Endothelial cell of umbilical vein (primary cell): ENCODE measurements around the gene HES7. TPM values are rescaled to one million over a fixed set of nuclear protein-coding genes. Genes with fewer than 3 reads are reported as not detected.

ENCODE experiments used
- BruUV-seq: library from RNA; stranded (reverse); fragments of 400-500 nt; replicated peaks from 2 replicates; lab custom pipeline; 2021; lab: Mats Ljungman, UMichigan
- CTCF ChIA-PET: fragments of 300-600, 350-600 bp; sonication (Branson Sonifier 250); formaldehyde crosslinking; loops from one replicate; lab custom pipeline; 2021; ENCODE audit warnings: antibody characterized with exemption, inconsistent platforms; lab: Charles Lee
- POLR2A ChIA-PET: fragments of 300-600, 350-600 bp; sonication (Branson Sonifier 250); formaldehyde crosslinking; loops from one replicate; lab custom pipeline; 2021; ENCODE audit warnings: antibody characterized with exemption, inconsistent platforms; lab: Charles Lee
- DNase-seq: peaks from one replicate; pipeline ENCODE4 v3.0.0-alpha.2; 2011; ENCODE audit warnings: low read depth, low spot score
- FAIRE-seq: peaks from 2 replicates; lab custom pipeline; 2011; peaks lifted over from hg19 to GRCh38; lab: Jason Lieb, UNC
- H2AFZ ChIP-seq: 2 replicates; pipeline ENCODE4 v1.6.0; 2012; ENCODE audit warnings: low read depth, low read length, control low read depth, inconsistent platforms
- H3K27ac ChIP-seq: 2 replicates; pipeline ENCODE4 v1.5.1; 2011; ENCODE audit warnings: low read depth, mild to moderate bottlenecking, control low read depth, low read length, moderate library complexity; ENCODE audit not compliant: insufficient read depth
- H3K27me3 ChIP-seq, 2 experiments: 2 replicates each; pipeline versions ENCODE4 v1.6.0 to v1.6.1; 2011; ENCODE audit warnings: low read length in 2 of 2, mixed read lengths in 1 of 2; ENCODE audit not compliant: control insufficient read depth in 2 of 2, insufficient read depth in 2 of 2
- H3K36me3 ChIP-seq, 2 experiments: 2 replicates in 1 of 2; 3 replicates in 1 of 2; pipeline ENCODE4 v1.5.1; 2011; ENCODE audit warnings: low read length in 2 of 2, mild to moderate bottlenecking in 1 of 2, moderate library complexity in 1 of 2; ENCODE audit not compliant: control insufficient read depth in 2 of 2, insufficient read depth in 2 of 2; ENCODE audit errors: extremely low read depth in 1 of 2
- H3K4me1 ChIP-seq: 3 replicates; pipeline ENCODE4 v1.5.1; 2011; ENCODE audit warnings: mild to moderate bottlenecking, low read length; ENCODE audit not compliant: control insufficient read depth, insufficient read depth; ENCODE audit errors: extremely low read depth
- H3K4me2 ChIP-seq: 2 replicates; pipeline ENCODE4 v1.6.1; 2011; ENCODE audit warnings: low read length, control low read depth, mixed read lengths; ENCODE audit not compliant: insufficient read depth
- H3K4me3 ChIP-seq, 3 experiments: fragments of 200-600 bp in 1 of 3; sonication (generic), shearing (Covaris generic) in 1 of 3; replicated peaks in 1 of 3; 2 replicates each; pipeline ENCODE4 v1.5.1; 2011 to 2016; ENCODE audit warnings: control low read depth in 3 of 3, low read length in 3 of 3, mild to moderate bottlenecking in 2 of 3, inconsistent platforms in 1 of 3, low read depth in 1 of 3, moderate library complexity in 1 of 3; ENCODE audit not compliant: insufficient read depth in 1 of 3
- H3K79me2 ChIP-seq: 2 replicates; pipeline ENCODE4 v1.6.0; 2012; ENCODE audit warnings: low read length, inconsistent platforms; ENCODE audit not compliant: control insufficient read depth, insufficient read depth
- H3K9ac ChIP-seq: replicated peaks from 2 replicates; pipeline ENCODE3; 2011; ENCODE audit warnings: low read length, control low read depth; ENCODE audit not compliant: insufficient read depth; ENCODE audit errors: extremely low read depth
- H3K9me1 ChIP-seq: replicated peaks from 3 replicates; pipeline ENCODE4 v1.6.0; 2011; ENCODE audit warnings: mild to moderate bottlenecking, low read length; ENCODE audit not compliant: control insufficient read depth, insufficient read depth; ENCODE audit errors: extremely low read depth
- H3K9me3 ChIP-seq: replicated peaks from 2 replicates; pipeline ENCODE4 v1.5.1; 2012; ENCODE audit warnings: low read length, inconsistent platforms; ENCODE audit not compliant: control insufficient read depth, insufficient read depth
- H4K20me1 ChIP-seq: replicated peaks from 2 replicates; pipeline ENCODE3; 2011; ENCODE audit warnings: mild to moderate bottlenecking, low read length; ENCODE audit not compliant: control insufficient read depth, insufficient read depth; ENCODE audit errors: extremely low read depth
- EZH2 ChIP-seq: IDR thresholded peaks from 2 replicates; pipeline ENCODE4 v1.6.1; 2012; ENCODE audit warnings: borderline replicate concordance, low read depth, mild to moderate bottlenecking, moderate library complexity, low read length, inconsistent platforms; ENCODE audit not compliant: severe bottlenecking
- FOS ChIP-seq: IDR thresholded peaks from 2 replicates; pipeline ENCODE4 v1.6.1; 2011; ENCODE audit warnings: mild to moderate bottlenecking, low read length, moderate library complexity, borderline replicate concordance; ENCODE audit not compliant: insufficient read depth
- GATA2 ChIP-seq: IDR thresholded peaks from 2 replicates; pipeline ENCODE4 v1.7.0; 2011; ENCODE audit warnings: low read depth, mild to moderate bottlenecking, moderate library complexity, mixed read lengths, low read length; ENCODE audit not compliant: insufficient read length, insufficient read depth
- JUN ChIP-seq: IDR thresholded peaks from 2 replicates; pipeline ENCODE4 v1.6.1; 2011; ENCODE audit warnings: borderline replicate concordance, low read depth; ENCODE audit not compliant: insufficient read length, insufficient read depth
- MAX ChIP-seq: IDR thresholded peaks from 2 replicates; pipeline ENCODE4 v1.6.1; 2011; ENCODE audit not compliant: insufficient read depth, insufficient read length
- MYC ChIP-seq: IDR thresholded peaks from one replicate; pipeline ENCODE4 v1.6.1; 2011; ENCODE audit warnings: mild to moderate bottlenecking, low read depth, low read length
- POLR2A ChIP-seq: IDR thresholded peaks from 2 replicates; pipeline ENCODE4 v1.6.1; 2012; ENCODE audit warnings: low read depth, mild to moderate bottlenecking, control low read depth, low read length
- POLR2AphosphoS5 ChIP-seq: IDR thresholded peaks from 2 replicates; pipeline ENCODE4 v1.6.1; 2012; ENCODE audit warnings: low read depth, mild to moderate bottlenecking, control low read depth, low read length, moderate library complexity; ENCODE audit not compliant: insufficient read depth
- dilution Hi-C: fragments of 300-500 bp; cut with MboI; formaldehyde crosslinking; loops from one replicate; pipeline ENCODE4 v1.15.0; 2019; ENCODE audit warnings: low sequenced_read_pairs; ENCODE audit not compliant: extremely low pct_ligation_motif_present
- intact Hi-C: fragments of 100-400 bp; cut with micrococcal nuclease; formaldehyde crosslinking; loops from one replicate; pipeline ENCODE4 v1.10.0; 2022
- polyA plus RNA-seq, 4 experiments: library from polyadenylated mRNA; depleted of rRNA in 3 of 4; stranded (reverse) in 3 of 4; unstranded in 1 of 4; fragments of >200 nt; gene quantifications; 2 replicates each; pipeline versions ENCODE4 v1.2.1 to v1.2.3, GENCODE V29; 2011 to 2012; ENCODE audit warnings: missing spikeins in 1 of 4
- total RNA-seq: library from RNA; stranded (reverse); gene quantifications from 2 replicates; pipeline ENCODE4 v1.2.3, GENCODE V29; 2021
- TF ChIP-seq, protein P1 (sequence below), 2 donors: IDR thresholded peaks; 1 replicate in 1 of 2; 2 replicates in 1 of 2; pipeline ENCODE4 v1.5.1; 2011; ENCODE audit warnings: low read length in 2 of 2, mild to moderate bottlenecking in 2 of 2, moderate library complexity in 2 of 2, control low read depth in 1 of 2, inconsistent platforms in 1 of 2, low read depth in 1 of 2; ENCODE audit not compliant: insufficient read depth in 1 of 2; ENCODE audit errors: extremely low read depth in 1 of 2

Gene HES7
- total and polyA plus RNA-seq, 2 donors (not counting 3 experiments of a cell fraction or from before 2014, with no cell fraction given) = 0.19 to 0.51 TPM

DNA sequence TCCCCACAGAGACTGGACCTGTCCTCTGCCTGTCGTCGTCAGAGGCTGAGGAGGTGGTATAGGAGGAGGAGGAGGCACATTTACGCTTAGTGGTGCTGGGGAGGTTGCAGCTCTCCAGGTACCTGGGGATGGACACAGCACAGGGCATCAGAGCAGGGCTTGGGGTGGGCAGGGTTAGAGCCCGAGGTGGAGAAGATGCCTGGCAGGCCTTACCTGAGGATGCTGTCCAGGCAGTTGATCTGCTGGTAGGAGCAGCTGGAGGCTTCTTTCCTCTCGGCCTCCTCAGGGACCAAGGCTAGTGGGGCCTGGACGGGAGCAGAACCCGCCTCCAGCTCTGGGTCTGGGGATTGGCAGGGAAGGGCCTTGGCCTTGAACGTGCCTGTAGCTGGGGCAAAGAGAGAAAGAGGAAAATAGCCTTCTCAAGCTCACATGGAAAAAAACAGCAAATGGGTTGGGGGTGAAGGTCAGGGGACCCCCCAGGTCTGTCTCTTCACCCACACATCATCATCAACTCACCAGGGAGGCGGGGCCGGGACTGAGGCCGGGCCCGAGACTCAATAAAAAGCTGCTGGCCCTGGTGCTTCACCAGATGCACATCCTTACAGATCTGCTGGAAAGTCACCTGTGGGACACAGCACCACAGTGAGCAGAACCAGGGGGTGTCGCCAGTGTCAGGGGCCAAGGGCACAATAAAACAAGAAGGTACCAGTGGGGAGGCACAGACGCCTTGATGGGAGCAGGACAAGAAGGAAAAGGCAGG lies 22.7 kb upstream of the HES7 start:
- Histone ChIP-seq H3K4me1 (peaks cover 9% of the 10 kb centered on the region), H3K9me1 (no peaks in the 10 kb centered on the region), H3K36me3 (peaks cover 2 to 72% of the 10 kb centered on the region in 2 experiments), H4K20me1 (no peaks in the 10 kb centered on the region), H3K4me2 (no peak overlapping the region), H2AFZ (no peak overlapping the region), H3K27ac (no peak overlapping the region), H3K9ac (no peak overlapping the region), H3K4me3 (no peak overlapping the region), H3K9me3 (no peaks in the 10 kb centered on the region), H3K27me3 (no peaks in the 10 kb centered on the region), H3K79me2 (peaks cover 5% of the 10 kb centered on the region)
- dilution Hi-C loops = no loop called here
- FAIRE-seq (no peak), DNase-seq (no peak)
- BruUV-seq = no TSS peak
- intact Hi-C loops = no loop called here
- POLR2A ChIA-PET = no interaction called here
- TF ChIP-seq GATA2 (no peak), FOS (no peak), MYC (no peak), POLR2A (no peak), POLR2AphosphoS5 (no peak), MAX (no peak), EZH2 (no peak), JUN (no peak)
- TF ChIP-seq, protein P1, sequence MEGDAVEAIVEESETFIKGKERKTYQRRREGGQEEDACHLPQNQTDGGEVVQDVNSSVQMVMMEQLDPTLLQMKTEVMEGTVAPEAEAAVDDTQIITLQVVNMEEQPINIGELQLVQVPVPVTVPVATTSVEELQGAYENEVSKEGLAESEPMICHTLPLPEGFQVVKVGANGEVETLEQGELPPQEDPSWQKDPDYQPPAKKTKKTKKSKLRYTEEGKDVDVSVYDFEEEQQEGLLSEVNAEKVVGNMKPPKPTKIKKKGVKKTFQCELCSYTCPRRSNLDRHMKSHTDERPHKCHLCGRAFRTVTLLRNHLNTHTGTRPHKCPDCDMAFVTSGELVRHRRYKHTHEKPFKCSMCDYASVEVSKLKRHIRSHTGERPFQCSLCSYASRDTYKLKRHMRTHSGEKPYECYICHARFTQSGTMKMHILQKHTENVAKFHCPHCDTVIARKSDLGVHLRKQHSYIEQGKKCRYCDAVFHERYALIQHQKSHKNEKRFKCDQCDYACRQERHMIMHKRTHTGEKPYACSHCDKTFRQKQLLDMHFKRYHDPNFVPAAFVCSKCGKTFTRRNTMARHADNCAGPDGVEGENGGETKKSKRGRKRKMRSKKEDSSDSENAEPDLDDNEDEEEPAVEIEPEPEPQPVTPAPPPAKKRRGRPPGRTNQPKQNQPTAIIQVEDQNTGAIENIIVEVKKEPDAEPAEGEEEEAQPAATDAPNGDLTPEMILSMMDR (IDR thresholded peaks at IDR 0.05; ENCODE audit: extremely low read depth in 1 of 2, insufficient read depth in 1 of 2, low read depth in 1 of 2, low read length in 2 of 2) = no peak
- CTCF ChIA-PET = no interaction called here
